Measurements from ENCODE around the gene PTGER3.

PTGER3 gene

DNA sequence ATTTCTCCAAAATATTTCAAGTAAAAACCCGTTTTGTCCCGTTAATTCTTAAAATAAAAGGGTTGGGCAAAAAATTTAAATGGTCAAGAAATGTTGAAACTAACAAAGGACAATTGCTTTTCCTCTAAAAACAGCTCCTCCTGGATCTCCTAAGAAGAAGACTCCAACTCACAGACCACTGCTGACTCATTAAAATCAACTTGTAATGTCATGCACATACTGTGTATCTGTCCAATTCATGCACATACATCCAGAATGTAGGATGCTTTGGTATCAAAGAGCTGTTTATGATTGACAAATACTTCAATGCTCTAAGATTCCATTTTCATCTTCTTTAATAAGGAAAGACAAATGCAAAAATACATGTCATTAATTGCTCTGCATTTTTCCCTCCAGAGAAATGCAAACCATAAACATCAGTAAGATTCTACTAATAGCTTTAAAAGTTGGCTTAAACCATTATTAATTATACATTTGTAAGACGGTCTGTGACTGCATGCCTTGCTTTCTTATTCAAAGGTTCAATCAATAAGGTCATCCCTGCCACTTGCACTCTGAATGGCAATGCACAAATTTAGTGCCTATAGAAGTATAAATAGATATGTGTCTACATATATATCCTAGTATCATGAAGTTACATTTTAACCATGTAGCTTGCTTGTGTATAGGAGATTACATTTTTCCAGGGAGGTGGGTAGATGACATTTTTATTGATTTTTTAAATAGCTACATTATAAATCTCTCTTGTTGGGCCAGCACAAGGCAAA lies 44.7 kb downstream of the PTGER3 start:
- TF ChIP-seq TAF1 (IDR thresholded peaks at IDR 0.05; ENCODE audit: low read depth) (no peak), NFIC (IDR thresholded peaks at IDR 0.05) (no peak), CREB1 (IDR thresholded peaks at IDR 0.05; ENCODE audit: low read depth) (no peak), YY1 (IDR thresholded peaks at IDR 0.05; ENCODE audit: low read depth) (no peak)

DNA sequence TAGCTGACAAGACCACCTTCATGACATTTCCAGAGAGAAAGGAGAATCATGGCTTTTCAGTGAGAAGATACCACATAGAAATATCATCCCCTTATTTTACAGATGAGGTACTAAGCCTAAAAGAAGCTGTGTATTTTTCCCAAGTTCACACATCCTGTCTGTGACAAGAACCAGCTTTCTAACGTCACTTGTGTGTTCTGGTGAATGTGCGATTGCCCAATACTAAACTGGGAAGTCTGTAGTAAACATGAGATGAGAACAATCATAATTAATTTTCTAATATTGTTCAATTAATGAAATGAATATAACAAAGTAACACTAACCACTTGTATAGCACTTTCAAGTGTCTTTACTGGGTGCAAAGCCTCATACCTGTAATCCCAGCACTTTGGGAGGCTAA lies 46.0 kb downstream of the PTGER3 start:
- TF ChIP-seq EP300 (IDR thresholded peaks at IDR 0.05; ENCODE audit: borderline replicate concordance) (no peak), TCF12 (IDR thresholded peaks at IDR 0.05; ENCODE audit: low read depth) (no peak), TEAD4 (IDR thresholded peaks at IDR 0.05) (no peak), ZBTB7A (IDR thresholded peaks at IDR 0.05; ENCODE audit: low read depth) (no peak), CEBPB (IDR thresholded peaks at IDR 0.05) (no peak), FOXM1 (IDR thresholded peaks at IDR 0.05; ENCODE audit: borderline replicate concordance, low read depth) (no peak)

DNA sequence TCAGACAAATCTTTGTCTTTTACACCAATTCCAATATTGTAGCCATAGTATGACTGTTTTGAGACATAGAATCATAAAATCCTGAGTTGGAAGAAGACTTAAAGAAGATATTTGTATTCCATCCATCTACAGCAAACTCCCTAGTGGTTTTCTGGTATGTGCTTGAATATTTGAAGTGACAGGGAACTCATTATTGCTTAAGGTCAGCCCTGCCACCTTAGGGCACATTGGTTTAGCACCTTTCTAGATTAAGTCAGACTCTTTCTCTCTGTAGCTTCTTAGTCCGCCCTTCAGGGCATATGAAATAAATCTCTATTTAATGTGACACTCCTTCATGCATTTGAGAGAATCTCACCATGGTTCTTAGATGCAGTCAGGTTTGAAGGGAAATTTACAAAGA lies 49.8 kb downstream of the PTGER3 start:
- no peak for TF ChIP-seq CEBPB (IDR thresholded peaks at IDR 0.05)
- no peak for TF ChIP-seq EP300 (IDR thresholded peaks at IDR 0.05; ENCODE audit: borderline replicate concordance)

DNA sequence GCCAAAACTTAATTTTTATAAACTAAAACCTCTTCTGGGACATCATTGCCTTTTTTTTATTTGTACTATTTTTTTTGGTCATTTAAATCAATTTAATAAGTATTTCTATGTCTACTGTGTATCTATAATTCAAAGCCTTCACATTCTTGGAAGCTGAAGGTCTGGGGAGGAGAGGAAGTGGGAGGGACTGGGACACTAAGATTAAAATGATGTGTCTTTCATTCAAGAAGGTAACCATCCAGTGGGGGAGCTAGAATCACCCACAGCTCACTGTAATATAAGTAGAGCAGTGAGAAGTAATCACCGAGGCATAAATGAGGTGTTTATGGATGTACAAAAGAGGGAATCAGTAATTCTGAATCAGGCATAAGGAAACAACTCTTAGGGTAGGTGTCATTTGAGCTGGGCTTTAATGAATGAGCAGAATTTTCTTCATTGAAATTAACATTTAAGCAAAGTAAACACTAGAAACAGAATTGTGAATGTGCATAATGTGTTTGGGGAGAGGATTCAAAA lies 52.8 kb downstream of the PTGER3 start:
- TF ChIP-seq TEAD4 (IDR thresholded peaks at IDR 0.05) (no peak), CREB1 (IDR thresholded peaks at IDR 0.05; ENCODE audit: low read depth) (no peak), NFIC (IDR thresholded peaks at IDR 0.05) (no peak), TCF12 (IDR thresholded peaks at IDR 0.05; ENCODE audit: low read depth) (no peak), EGR1 (IDR thresholded peaks at IDR 0.05) (no peak), YY1 (IDR thresholded peaks at IDR 0.05; ENCODE audit: low read depth) (no peak), RAD21 (IDR thresholded peaks at IDR 0.05; ENCODE audit: low read depth) (no peak), CEBPB (IDR thresholded peaks at IDR 0.05) (no peak), ZBTB7A (IDR thresholded peaks at IDR 0.05; ENCODE audit: low read depth) (no peak), TAF1 (IDR thresholded peaks at IDR 0.05; ENCODE audit: low read depth) (no peak), EP300 (IDR thresholded peaks at IDR 0.05; ENCODE audit: borderline replicate concordance) (no peak), FOXM1 (IDR thresholded peaks at IDR 0.05; ENCODE audit: borderline replicate concordance, low read depth) (no peak)
- TF ChIP-seq, protein P1, sequence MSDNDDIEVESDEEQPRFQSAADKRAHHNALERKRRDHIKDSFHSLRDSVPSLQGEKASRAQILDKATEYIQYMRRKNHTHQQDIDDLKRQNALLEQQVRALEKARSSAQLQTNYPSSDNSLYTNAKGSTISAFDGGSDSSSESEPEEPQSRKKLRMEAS (IDR thresholded peaks at IDR 0.05) = no peak
- TF ChIP-seq, protein P2, sequence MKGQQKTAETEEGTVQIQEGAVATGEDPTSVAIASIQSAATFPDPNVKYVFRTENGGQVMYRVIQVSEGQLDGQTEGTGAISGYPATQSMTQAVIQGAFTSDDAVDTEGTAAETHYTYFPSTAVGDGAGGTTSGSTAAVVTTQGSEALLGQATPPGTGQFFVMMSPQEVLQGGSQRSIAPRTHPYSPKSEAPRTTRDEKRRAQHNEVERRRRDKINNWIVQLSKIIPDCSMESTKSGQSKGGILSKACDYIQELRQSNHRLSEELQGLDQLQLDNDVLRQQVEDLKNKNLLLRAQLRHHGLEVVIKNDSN (IDR thresholded peaks at IDR 0.05) = no peak
- TF ChIP-seq, protein P3, sequence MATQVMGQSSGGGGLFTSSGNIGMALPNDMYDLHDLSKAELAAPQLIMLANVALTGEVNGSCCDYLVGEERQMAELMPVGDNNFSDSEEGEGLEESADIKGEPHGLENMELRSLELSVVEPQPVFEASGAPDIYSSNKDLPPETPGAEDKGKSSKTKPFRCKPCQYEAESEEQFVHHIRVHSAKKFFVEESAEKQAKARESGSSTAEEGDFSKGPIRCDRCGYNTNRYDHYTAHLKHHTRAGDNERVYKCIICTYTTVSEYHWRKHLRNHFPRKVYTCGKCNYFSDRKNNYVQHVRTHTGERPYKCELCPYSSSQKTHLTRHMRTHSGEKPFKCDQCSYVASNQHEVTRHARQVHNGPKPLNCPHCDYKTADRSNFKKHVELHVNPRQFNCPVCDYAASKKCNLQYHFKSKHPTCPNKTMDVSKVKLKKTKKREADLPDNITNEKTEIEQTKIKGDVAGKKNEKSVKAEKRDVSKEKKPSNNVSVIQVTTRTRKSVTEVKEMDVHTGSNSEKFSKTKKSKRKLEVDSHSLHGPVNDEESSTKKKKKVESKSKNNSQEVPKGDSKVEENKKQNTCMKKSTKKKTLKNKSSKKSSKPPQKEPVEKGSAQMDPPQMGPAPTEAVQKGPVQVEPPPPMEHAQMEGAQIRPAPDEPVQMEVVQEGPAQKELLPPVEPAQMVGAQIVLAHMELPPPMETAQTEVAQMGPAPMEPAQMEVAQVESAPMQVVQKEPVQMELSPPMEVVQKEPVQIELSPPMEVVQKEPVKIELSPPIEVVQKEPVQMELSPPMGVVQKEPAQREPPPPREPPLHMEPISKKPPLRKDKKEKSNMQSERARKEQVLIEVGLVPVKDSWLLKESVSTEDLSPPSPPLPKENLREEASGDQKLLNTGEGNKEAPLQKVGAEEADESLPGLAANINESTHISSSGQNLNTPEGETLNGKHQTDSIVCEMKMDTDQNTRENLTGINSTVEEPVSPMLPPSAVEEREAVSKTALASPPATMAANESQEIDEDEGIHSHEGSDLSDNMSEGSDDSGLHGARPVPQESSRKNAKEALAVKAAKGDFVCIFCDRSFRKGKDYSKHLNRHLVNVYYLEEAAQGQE (IDR thresholded peaks at IDR 0.05; ENCODE audit: low read depth) = no peak

DNA sequence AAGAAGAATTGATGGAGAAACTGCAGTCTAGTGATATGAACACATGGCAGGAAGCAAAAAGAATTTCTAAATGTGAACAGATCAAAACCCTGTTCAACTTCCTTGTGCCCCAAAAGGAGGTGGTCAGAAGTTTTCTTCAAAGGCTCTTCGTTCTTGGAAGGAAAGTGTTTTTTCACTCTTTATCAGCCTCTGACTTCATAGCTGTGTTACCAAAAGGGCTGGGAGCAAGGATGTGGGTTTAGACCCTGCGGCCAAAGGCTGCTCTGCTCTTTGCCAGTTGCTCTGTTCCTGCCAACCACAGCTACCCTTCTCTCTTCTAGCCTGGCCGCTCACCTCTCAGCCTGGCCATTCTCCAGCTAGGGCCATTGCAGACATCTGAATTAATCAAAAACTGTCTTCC lies 53.8 kb downstream of the PTGER3 start:
- TF ChIP-seq CREB1 (IDR thresholded peaks at IDR 0.05; ENCODE audit: low read depth) = no peak
- TF ChIP-seq YY1 (IDR thresholded peaks at IDR 0.05; ENCODE audit: low read depth) = no peak
- no peak for TF ChIP-seq ZBTB7A (IDR thresholded peaks at IDR 0.05; ENCODE audit: low read depth)

DNA sequence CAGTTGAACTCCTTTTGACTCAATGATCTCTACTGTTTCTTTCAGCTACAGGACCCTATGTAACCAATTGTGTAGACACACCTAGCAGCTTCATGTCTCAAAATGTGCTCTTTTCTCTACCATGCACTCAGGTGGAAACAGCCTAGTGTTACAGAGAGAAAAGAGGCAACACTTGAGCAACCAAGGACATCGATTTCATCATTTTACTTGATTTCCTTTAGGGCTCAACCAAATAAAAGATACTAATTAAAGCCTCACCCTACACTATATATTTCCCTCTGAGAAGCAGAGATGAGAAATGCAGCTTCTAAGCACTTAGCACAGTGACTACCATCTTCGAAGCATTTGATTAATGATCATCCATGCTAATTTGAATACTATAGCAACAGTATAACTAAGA lies 55.1 kb downstream of the PTGER3 start:
- no peak for TF ChIP-seq RAD21 (IDR thresholded peaks at IDR 0.05; ENCODE audit: low read depth)
- TF ChIP-seq, protein P3 (IDR thresholded peaks at IDR 0.05; ENCODE audit: low read depth) = no peak
- TF ChIP-seq TCF12 (IDR thresholded peaks at IDR 0.05; ENCODE audit: low read depth) = no peak
- TF ChIP-seq CEBPB (IDR thresholded peaks at IDR 0.05) = no peak
- no peak for TF ChIP-seq CREB1 (IDR thresholded peaks at IDR 0.05; ENCODE audit: low read depth)
- TF ChIP-seq, protein P2 (IDR thresholded peaks at IDR 0.05) = no peak
- TF ChIP-seq FOXM1 (IDR thresholded peaks at IDR 0.05; ENCODE audit: borderline replicate concordance, low read depth) = no peak
- TF ChIP-seq TAF1 (IDR thresholded peaks at IDR 0.05; ENCODE audit: low read depth) = no peak
- no peak for TF ChIP-seq ZBTB7A (IDR thresholded peaks at IDR 0.05; ENCODE audit: low read depth)
- no peak for TF ChIP-seq EGR1 (IDR thresholded peaks at IDR 0.05)

All from Ishikawa (cell line).